HTERT RPE-1 (cell line): ENCODE data around the gene RCN2.
"Not testable (repeated sequence)": the region's sequence is repeated elsewhere in the genome, so short reads cannot be mapped to it uniquely, and the experiment has no call there.

Experiments
- in situ Hi-C: fragments of 300-500 bp; cut with MboI; formaldehyde crosslinking; loops from 4 replicates; pipeline ENCODE4 v1.14.3; 2020; ENCODE audit warnings: low sequenced_read_pairs

Gene RCN2

GRCh38 chr15:76932135-76932966 is 802 bp downstream of the RCN2 start:
- in situ Hi-C loops = no loop called here

DNA sequence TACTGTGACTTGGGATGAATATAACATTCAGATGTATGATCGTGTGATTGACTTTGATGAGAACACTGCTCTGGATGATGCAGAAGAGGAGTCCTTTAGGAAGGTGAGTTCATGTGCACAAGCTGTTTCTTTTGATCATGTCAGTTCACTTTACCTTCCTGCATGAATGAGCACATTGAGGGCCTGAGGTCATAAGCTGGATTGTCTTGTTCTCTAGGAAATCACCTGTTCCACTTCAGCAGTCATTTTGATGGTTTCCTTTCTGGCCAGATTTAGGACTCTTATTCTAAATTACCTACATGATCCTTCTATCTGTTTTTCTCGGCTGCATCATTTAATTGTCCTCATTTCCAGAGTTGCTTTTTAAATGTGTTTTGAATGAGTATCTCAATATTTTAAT is 4.1 kb downstream of the RCN2 start:
- in situ Hi-C loops = no loop called here

DNA sequence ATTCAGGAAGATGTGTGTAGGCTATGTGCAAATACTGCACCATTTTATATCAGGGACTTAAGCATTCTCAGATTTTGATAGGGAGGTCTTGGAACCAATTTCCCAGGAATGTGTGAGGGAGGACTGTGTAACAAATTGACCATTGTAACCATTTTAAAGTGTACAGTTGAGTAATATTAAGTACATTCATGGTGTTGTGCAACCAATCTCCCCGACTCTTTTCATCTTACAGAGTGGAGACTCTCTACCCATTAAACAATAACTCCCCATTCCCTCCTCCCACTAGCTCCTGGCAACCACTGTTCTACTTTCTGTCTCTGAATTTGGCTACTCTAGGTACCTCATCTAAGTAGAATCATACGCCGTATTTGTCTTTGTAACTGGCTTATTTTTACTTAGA is 5.1 kb downstream of the RCN2 start:
- in situ Hi-C loops = no loop called here

- in situ Hi-C loops = no loop called here
Measured at GRCh38 chr15:76938752-76939151, 7.2 kb downstream of the RCN2 start.

- in situ Hi-C loops = no loop called here
Measured at GRCh38 chr15:76939715-76940114, 8.2 kb downstream of the RCN2 start.

DNA sequence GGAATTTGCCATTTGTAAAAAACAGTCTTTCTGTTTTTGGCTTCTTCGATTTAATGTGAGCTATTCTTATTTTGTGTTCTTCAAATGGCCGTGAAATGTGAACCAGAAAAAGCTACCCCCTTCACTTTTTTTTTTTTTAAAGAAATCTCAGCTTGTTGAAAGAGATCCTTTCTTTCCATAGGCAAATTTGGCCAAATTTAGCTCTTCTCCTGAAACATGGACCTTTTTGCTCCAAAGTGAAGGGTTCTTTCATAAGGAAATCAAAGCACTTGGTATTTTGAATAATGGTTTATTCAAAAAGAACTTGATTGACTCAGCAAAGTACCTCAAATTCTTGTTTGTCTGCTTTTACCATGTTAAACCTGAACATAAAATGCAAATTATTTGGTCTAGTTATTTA is 10.1 kb downstream of the RCN2 start:
- in situ Hi-C loops = no loop called here

GRCh38 chr15:76942331-76942730 is 10.8 kb downstream of the RCN2 start:
- in situ Hi-C loops = no loop called here

- in situ Hi-C loops = no loop called here
Measured at GRCh38 chr15:76945494-76946093, 14.0 kb downstream of the RCN2 start.

GRCh38 chr15:76947454-76947853 is 15.9 kb downstream of the RCN2 start:
- in situ Hi-C loops = no loop called here

DNA sequence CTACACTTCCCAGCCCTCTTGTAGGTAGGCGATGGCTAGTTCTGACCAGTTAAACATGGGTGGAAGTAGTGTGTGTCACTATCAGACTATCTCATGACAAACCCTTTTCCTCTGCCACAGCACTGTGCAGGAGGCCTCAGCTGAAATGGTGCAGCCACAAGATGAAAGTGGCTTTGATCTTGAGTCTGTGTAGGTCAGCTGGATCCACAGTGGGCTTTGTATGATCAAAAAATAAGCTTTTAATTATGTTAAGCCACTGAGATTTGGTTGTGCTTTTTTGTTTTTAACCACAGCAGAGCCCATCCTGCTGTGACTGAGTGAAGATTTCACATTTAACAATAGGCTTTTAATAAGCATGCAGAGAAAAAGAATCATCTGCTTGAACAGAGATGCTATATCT is 19.7 kb downstream of the RCN2 start:
- in situ Hi-C loops = no loop called here

- in situ Hi-C loops = no loop called here
Measured at GRCh38 chr15:76953913-76954312, 22.4 kb downstream of the RCN2 start.

GRCh38 chr15:76954744-76955143 is 23.2 kb downstream of the RCN2 start:
- in situ Hi-C loops = no loop called here

- in situ Hi-C loops = no loop called here
Measured at GRCh38 chr15:76961268-76962011, 29.9 kb downstream of the RCN2 start.

- in situ Hi-C loops = no loop called here
Measured at GRCh38 chr15:76962337-76963013, 30.9 kb downstream of the RCN2 start.

- in situ Hi-C loops = no loop called here
Measured at GRCh38 chr15:76963596-76963995, 32.0 kb downstream of the RCN2 start.

- in situ Hi-C loops = no loop called here
Measured at GRCh38 chr15:76964157-76964556, 32.6 kb downstream of the RCN2 start.

GRCh38 chr15:76966051-76966450 is 34.5 kb downstream of the RCN2 start:
- in situ Hi-C loops = not testable (repeated sequence)

DNA sequence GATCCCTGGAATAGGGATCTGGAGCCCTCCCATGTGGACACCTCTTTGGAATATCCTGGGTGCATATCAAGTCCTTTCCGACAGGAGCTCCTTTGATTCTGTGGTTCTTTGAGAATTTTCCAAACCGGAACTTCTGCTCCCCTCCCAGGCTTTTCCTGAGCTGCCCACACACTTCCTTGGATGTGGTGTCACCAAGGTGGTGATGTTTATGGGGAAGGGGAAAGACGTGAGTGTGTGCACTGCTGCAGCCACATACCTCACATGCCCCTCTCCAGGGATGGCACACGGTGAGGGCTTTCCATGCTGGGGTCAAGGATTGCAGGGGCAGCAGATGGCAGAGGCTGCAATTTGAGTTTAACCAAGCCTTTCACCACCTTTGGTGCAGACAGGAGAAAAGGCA is 35.5 kb downstream of the RCN2 start:
- in situ Hi-C loops = no loop called here

DNA sequence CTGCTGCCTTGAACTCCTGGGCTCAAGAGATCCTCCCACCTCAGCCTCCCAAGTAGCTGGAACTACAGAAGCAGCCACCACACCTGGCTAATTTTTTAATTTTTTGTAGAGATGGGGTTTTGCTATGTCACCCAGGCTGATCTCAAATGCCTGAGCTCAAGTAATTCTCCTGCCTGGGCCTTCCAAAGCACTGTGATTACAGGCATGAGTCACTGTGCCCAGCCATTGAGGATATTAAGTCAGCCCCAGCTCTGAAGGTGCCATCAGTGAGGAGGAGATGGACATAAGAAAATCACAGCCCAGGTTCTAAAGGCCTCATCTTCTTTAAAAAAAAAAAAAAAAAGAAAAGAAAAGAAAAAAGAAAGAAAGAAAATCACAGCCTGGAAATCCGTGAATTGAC is 36.8 kb downstream of the RCN2 start:
- in situ Hi-C loops = no loop called here

DNA sequence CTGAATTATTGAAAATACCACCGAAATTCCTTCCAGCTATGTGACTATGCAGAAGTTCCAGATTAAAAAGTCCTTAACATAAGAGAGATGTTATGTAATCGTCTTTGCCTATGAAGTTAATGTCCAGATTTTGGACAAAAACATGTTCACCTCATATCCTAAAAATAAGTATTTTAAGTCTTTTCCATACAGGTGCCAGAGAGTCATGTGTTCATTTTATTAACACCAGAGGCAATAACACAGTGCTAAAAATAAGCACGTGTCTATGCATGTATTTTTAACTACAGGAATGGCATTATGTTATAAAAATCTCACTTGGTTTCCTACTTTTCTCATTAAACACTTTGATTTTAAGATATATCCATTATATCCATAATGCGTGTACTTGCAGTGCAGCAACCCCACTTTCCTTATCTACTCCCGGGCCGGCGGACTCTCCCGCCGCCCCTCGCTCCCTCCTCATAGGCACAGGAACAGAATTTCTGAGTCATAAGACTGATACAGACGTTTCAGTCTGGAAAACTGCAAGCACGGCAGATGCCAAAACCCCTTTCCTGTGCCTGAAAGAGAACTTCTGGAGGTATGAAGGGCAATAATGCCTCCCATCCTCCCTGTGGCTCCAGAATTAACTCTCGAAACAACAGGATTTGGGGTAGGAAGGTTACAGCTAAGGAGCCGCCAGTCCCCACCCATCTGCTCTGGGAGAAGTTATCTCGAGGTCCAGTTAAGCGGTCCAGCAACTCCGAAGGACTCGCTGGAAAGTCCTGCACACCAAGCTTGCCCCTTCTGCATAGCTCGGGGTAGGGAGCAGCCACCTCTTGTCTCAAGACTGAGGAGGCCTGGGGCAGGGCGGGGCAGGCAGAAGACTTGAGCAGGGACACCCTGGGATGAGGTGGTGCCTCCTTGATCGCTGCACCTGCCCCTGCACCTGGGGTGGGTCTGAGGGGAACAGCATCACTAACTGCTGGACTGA is 41.1 kb downstream of the RCN2 start:
- in situ Hi-C loops = no loop called here
